ENCODE results near the gene PFKFB4.

The PFKFB4 gene

DNA sequence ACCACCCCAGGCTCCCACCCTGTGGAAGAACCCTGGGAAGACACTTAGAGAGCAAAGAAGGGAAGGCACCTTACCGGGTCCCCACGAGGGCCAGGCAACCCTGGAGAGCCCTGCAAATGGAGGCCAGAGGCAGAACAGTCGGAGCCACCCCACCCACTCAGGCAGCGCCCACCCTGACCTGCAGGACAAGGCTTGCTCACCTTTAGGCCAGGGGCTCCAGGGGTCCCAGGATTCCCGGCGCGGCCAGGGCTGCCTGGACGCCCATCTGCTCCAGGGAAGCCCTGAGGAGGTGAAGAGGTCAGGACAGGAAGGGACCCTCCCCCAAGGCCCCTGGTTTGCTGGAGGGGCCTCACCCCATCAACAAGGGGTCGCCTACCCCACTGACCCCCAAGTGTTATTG lies 28.2 kb upstream of the PFKFB4 start:
- DNase-seq: no peak

DNA sequence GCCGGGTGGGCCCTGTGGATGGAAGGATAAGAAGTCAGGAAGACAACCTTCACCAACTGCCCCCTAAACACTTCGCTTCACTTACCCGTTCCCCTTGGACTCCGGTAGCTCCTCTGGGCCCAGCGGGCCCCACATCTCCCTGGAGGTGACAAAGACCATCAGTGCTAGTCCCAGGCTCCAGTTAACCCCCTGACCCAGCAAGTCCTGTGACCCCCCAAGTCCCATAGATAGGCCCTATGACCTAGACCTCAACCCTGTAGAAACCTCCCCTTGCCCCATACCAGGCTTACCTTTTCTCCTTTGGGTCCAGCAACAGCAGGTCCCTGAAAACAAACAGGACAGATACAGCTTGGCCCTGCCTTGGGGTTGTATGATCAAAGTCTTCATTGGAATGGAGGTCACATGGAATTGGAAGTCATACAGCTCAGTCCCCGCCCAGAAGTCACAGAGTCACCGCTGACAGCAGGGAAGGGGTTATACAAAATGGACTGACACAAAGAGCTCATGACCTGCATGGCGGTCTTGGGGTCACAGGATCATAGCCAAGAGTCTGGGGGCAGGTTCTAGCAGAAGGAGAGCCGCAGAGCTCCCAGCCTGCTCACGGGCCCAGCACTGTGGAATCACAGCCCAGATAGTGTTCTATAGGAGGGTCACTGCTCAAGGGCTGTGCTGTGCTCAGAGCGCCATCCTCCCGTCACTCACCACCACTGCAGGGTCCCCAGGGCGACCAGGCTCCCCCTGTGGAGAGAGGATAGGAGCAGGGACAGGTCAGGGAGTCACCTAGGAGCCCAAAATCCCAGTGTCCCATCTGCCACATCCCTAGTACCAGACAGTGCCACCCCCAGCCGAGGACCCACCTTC lies 25.2 kb upstream of the PFKFB4 start:
- DNase-seq: no peak

DNA sequence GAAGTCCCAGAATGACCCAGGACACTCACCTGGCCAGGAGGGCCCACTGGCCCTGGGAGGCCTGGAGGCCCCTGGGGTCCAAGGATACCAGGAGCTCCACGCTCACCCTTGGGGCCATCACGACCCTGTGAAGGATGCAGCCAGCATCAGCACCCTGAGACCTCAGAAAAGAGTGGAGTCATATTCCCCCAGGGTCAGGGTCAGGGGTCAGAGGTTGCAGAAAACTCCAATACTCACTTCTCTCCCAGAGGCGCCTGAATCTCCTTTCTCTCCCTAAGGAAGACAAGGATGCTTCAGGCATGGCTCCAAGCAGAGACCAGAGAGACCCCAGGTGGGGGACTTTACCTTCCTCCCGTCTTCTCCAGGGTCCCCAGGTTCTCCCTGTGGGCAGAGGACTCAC lies 20.0 kb upstream of the PFKFB4 start:
- DNase-seq: no peak

DNA sequence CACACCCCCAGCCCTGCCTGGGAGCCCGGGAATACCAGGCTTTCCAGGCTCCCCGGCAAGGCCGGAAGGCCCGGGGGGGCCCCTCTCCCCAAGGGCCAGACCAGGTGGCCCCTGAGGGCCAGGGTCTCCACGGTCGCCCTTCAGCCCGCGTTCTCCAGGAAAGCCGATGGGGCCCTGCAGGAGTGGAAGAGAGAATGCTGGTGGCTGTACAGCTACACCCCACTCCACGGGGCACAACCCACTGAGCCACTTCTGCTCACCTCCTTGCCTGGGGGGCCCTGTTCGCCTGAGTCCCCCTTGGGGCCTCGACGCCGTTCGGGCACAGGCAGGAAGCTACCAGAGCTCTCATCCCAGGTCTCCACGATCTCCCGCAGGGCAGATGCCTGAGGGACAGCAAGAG lies 18.8 kb upstream of the PFKFB4 start:
- DNase-seq: no peak

DNA sequence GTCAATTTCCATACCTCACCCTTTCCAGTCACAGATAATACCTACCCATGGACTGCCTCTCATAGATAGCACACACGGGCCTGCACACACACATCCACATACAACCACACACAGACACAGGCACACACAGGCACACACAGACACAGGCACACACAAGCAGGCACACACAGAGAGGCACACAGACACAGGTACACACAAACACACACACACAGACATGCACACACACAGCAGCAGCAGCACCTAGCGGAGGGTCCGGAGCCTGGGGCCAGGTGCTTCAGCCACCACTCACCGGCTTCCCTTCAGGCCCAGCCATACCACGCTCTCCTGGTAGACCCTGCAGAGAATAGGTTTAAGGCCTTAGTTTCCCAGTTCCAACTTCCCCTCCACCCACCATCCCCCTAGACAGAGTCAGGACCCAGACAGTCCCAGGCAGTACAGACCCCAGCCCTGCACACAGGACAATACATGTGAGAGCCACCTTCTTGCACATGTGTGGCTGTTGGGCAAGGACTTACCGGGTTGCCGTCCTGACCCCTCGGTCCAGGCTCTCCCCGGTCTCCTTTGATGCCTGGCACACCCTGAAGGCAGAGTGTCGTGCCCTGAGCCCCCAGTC lies 17.5 kb upstream of the PFKFB4 start:
- DNase-seq: no peak

DNA sequence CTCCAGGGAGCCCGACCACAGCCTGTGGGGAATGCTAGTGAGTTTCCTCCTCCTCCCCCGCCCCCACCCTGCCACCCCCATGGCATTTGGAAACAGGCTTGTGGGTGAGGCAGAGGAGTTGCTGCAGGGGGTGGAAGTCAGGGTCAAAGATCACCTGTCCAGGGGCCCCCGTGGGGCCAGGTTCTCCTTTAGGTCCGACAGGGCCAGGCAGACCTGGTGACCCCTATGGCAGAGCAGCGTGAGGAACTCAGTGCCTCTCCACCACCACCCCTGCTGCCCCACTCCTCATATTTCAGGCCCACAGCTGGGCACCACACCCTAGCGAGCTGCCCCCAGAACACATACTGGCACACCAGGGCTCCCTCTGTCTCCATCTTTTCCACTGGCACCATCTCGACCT lies 15.9 kb upstream of the PFKFB4 start:
- DNase-seq: no peak

DNA sequence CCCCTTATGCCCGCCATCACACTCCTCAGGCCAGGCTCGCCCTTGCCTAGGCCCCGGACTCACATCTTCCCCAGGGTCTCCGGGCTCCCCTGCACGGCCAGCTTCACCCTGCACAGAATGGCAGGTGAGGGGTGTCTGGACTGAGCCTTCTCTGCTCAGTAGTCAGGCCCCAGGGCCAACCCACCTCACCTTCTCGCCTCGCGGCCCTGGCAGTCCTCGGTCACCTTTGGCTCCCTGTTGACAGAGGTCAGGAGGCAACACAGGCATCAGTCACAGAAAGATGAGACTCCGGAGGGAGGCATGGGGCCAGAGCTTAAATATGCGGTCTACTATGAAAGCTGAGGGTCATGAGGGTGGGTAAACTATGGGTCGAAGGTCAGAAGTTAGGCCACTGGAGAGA lies 15.3 kb upstream of the PFKFB4 start:
- no peak for DNase-seq

DNA sequence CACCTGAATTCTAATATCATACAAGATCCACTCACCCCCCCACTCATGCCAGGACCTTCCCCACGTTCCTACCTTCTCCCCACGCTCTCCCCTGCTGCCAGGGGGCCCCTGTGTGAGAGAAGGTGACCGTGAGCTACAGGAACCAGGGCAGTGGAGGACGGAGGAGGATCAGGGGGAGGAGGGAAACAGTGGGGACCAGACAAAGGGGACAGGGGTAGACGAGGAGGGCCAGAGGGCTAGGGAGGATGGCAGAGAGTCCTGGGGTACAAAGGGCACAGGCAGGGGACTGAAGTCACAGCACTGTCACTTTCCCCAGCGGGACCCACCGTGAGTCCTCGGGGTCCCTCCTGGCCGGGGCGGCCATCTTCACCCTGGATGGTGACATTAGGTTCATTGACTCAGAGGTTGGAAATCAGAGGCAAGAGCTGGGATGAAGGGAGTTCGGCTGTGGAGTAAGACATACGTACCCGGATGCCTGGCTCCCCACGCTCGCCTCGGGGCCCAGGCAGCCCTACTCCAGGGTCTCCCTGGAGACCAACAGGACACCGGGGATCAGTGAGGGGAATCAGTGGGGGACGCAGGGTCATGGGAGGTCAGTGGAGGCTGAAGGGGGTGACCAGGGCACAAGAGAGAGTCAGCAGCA lies 13.3 kb upstream of the PFKFB4 start:
- no peak for DNase-seq

DNA sequence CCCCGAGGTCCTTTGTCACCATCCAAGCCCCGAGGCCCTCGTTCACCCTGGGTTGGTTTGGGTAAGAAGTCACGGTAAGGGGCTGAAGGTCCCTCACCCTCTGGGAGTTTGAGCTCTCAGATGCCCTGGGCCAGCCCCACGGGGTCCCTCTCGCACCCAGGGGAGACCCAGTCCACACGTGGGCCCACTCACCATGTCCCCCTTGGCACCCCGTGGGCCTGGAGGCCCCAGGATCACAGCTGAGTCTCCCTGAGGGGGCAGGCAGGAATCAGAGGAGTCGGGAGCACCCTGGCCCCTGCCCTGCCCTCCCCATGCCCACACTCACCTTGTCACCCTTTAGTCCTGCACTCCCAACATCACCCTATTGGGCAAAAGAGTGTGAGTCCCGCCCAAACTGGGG lies 12.8 kb upstream of the PFKFB4 start:
- no peak for DNase-seq

DNA sequence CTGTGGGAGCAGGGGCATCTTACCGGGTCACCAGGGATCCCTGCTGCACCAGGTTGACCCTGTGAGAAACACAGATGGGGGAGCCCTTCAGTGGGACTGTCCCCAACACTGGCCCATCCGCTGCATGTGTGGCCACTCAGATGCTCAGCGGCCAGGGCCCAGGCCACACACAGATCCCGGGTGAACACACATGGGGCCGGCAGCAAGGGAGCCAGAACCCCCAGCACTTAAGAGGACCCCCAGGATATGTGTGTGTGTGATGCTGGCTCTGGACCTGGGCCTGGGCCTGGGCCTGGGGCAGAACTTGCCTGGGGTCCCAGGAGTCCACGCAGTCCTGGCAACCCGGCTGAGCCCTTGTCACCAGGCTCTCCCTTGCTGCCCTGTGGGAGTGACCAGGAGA lies 11.9 kb upstream of the PFKFB4 start:
- DNase-seq: no peak

DNA sequence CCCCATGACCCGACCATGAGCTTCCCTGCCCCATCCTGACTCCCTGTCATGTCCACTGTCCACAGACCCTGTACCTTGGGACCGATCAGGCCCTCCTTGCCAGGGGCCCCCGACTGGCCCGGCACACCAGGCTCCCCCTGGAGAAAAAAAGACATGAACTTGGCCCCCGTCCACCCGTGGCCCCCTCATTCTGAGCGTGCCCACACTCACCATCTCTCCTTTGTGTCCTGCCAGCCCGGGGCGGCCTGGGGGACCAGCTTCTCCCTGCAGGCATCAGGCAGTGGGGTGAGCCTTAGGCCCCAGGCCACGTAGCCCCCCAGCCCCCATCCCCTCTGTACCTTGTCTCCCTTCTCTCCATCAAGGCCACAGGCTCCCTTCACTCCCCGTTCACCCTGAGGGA lies 10.9 kb upstream of the PFKFB4 start:
- DNase-seq: no peak

DNA sequence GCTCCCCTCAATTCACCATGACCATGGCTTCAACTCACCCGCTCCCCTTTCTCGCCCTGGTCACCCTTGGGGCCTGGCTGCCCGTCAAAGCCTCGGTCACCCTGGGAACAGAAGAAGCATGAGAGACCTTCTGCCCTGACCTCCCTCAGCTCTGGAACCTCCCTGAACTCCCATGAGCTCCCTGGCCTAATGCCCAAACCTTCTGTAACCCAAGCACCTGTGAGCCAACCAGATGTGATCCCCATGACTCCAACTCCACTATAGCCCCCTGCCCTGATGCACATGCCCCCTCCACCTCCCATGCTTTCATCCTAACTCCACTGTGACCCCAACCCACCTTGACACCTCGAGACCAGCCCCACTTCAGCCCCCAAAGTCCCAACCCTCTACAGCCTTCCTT lies 10.5 kb upstream of the PFKFB4 start:
- DNase-seq: no peak

DNA sequence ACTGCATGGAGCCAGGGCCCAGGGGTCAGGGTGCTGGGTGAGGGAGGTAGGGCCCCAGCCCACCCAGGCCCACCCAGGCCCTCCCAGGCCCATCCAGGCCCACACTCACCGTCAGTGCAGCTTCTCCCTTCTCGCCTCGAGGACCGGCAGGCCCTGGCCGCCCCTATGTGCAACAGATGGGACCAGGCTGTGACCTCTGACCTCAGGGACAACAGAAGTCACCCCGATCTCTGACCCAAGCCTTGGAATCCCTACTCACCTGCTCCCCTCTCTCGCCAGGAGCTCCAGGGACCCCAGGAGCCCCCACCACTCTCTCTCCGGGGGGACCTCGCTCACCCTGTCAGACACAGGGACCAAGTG lies 9.8 kb upstream of the PFKFB4 start:
- no peak for DNase-seq

DNA sequence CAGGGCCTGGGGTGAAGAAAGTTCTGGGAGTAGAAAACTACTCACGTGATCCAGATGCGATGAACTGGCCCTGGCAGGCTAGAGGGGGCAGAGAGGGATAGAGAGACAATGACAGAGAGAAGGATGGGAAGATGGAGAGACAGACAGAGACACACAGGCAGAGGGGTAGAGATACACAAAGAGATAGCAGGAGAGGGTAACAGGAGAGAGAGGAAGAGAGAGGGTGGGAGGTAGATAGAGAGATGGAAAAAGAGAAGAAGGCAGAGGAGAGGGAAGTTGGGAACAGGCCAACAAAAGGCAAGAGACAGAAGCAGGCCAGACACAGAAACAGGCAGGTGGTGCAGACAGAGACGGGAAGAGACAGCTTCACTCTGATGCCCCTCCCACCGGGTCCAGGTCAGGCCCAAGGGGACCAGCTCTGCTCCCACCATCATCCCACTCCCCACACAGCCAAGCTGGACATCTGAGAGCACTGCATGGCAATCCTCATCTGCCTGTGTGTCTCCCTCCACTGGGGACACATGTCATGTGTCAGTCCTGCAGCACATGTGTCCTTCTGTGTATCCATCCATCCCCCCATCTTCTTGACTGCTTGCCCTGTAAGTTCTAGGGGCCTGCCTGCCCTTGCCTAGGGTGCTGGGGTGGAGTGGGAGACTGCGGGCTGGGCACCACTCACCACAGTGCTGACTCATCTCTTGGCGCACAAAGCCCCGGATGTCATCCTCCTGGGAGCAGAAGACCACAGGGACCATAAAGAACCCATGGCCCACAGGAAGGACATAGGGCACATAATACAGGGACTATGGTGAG lies 9.2 kb upstream of the PFKFB4 start:
- DNase-seq: peak; percentile 30

DNA sequence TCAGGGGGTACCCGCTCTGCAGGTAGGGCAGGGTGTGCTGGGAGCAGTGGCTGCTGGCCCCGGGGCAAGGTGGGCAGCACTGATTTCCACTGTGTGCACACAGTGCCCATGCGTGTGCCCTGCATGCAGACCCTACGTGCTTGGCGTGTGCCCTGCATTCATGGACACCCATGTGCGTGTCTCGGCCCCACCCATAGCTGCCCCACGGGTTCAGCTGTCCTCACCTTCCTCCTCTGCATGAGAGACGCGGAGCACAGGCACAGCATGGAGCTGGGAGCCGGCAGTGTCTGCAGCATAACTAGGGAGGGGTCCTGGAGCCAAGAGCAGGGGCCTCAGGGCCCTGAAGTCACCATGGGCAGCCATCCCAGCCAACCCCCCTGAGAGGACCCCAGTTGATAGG lies 8.6 kb upstream of the PFKFB4 start:
- no peak for DNase-seq

DNA sequence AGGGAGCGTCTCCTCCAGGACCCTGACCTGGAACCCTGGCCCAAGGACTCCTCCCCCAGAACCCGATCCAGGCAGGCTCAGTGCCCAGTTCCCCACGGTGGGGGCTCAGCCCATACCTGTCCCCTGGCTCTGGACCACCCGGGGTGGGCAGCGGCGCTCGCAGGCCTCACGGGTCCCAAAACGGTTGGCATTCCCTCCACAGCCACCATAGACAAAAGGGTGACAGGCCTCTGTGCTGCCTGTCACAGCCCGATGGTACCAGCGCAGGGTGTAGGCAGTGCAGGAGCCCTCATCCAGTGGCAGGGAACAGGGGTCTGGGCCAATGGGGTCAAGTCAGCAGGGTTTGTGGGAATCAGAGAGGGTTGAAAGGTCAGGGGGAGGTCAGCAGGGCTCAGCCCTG lies 8.1 kb upstream of the PFKFB4 start:
- DNase-seq: no peak

DNA sequence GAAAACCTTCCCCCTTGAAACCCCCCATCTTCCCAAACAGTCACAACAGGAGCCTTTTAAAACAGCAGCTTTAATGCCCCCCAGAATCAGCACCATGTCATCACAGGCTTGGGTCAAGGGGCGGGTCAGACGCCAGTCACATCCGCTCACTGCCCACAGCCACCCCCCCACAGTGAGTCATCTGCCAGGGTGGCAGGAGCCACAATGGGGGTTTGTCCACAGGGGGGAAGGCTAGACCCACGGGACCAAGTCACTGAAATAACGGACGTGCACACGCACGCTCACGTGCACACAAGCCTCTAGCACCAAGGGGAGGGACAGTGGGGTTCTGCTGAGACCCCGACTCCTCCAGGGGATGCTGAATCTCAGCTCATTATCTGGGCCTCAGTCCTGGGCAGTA lies 7.4 kb upstream of the PFKFB4 start:
- no peak for DNase-seq

DNA sequence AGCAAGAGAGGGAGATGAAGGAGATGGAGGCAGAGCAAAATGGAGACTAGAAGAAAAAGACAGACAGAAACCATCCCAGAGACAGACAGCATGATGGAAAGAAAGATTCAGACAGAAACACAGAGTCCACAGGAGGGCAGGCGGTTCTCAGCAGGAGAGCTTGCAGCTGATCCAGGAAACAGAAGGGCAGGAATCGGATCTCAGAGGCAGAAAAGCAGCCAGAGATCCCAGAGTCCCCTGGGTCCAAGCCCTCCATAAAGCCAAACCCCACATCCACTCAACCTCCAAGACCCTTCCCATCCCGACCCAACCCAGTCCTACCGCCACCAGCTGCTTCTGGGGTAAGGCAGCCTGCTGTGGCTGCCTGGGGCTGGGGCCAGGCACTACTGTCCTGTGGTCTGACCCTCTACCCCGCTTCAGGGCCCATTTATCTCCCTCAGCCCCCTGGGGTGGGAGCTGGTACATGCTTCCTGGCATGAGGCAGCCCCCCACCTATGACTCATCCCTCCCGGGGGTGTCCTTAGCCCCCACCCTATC lies 6.8 kb upstream of the PFKFB4 start, which contains the start of gene UCN2:
Gene UCN2 (minus strand): TSS at position 400 of the 537 bp plus-strand sequence. CDS start 657 bp downstream, outside the sequence.
- no peak for DNase-seq

DNA sequence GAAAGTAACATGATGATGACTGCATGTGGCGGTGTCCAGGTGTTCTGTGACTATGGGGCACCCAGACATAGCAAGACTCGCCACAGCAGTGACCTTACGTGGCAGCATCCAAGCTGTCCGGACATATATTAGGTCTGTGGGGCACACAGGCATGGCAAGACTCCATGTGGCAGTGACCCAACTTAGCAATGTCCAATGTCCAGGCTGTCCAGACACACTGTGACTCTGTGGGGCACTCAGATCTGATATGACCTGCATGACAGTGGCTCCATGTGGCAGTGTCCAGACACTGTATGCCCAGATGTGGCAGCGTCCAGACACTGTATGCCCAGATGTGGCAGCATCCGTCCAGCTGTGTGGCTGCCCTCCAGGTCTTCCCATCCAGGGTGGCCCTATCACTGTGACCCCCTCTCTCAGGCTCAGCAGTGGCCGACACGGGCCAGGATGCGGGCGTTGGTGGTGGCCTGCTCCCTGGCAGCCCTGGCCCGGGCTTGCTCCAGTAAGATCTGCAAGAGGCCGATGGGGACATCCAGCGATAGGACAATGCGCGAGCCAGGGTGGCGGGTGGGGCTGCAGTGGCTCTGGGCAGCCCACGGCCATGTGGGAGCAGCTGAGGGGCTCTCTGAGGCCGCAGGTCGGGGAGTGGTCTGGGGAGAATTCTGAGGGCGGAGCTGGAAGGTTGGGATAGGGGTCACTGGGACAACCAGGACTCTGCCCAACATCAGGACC lies 5.9 kb upstream of the PFKFB4 start:
- no peak for DNase-seq

DNA sequence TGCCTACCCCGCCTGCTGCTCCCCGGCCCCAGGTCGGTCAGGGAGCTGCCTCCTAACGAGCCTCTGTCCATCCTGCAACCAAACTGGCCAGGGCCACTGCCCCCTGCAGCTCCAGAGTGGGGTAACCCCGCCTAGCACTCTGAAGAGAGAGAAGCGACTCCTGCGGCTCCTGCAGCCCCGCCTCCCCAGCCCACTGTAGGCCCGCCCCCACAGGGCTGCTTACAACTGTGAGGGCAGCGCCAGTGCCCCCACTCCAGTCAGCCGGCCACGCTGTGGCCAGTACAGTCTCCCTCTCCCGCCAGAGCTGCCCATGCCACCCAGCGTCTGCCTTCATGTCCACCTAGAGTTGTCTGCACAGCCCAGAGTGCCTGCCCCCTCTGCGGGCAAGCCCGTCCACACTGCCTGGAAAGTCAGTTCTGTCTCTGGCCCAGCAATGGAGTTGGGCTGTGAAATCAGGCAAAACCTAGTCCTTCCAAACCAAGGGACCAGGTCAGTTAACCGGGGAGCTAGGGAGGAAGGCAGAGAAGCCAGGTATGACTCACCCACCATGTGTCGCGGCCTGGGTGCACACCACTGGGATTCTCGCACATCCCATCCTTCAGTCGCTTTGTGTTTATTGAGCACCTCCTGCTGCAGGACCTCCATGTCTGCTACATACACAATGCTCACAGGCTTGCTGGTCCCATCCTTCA lies 4.6 kb upstream of the PFKFB4 start:
- peak; percentile 3 for DNase-seq

DNA sequence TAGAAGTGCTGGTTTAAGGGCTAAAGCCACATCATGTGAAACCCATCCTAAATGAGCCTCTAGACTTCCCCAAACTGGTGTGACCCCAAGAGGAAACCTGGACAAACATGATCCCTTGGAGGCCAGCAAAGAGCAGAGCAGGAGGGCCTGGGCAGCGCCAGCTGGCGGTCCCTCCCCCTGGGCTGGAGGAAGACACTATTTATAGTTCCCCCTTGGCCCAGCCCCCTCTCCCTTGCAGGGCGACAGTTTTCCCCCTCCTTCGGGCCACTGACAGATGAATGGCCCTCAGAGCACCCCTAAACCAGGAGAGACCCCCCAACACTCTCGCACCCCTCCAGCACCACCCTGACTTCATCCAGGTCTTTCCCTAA lies 4.0 kb upstream of the PFKFB4 start:
- no peak for DNase-seq
